CD14-positive monocyte (primary cell): ENCODE results near the gene PHGDH. TPM values are rescaled to one million over a fixed set of nuclear protein-coding genes. Genes with fewer than 3 reads are reported as not detected.

Experiments used
- DNase-seq, 3 donors: peaks; one replicate each; pipeline ENCODE4 v3.0.0-alpha.2; 2011 to 2022
- H2AFZ ChIP-seq: 2 replicates; pipeline ENCODE4 v1.6.0; 2012; ENCODE audit warnings: mild to moderate bottlenecking, low read depth, low read length, inconsistent platforms; ENCODE audit not compliant: insufficient read depth, poor library complexity, severe bottlenecking
- H3K27ac ChIP-seq, 2 donors: 1 replicate in 1 of 2; 2 replicates in 1 of 2; pipeline ENCODE4 v1.5.1; 2012 to 2013; ENCODE audit warnings: low read length in 2 of 2, control low read depth in 1 of 2, inconsistent platforms in 1 of 2, low read depth in 1 of 2, mild to moderate bottlenecking in 1 of 2
- H3K27me3 ChIP-seq, 2 donors: one replicate each; pipeline versions ENCODE4 v1.6.0 to v1.6.1; 2011 to 2013; ENCODE audit warnings: low read length in 2 of 2; ENCODE audit not compliant: control insufficient read depth in 2 of 2, insufficient read depth in 2 of 2
- H3K36me3 ChIP-seq, 2 donors: replicated peaks in 1 of 2; 1 replicate in 1 of 2; 2 replicates in 1 of 2; pipeline versions ENCODE4 v1.5.1 to v1.6.1; 2012 to 2013; ENCODE audit warnings: low read length in 2 of 2, control low read depth in 1 of 2, inconsistent platforms in 1 of 2, mild to moderate bottlenecking in 1 of 2; ENCODE audit not compliant: insufficient read depth in 2 of 2, control insufficient read depth in 1 of 2
- H3K4me1 ChIP-seq, 2 donors: 1 replicate in 1 of 2; 2 replicates in 1 of 2; pipeline versions ENCODE4 v1.5.1 to v1.6.1; 2012 to 2013; ENCODE audit warnings: low read length in 2 of 2, control low read depth in 1 of 2, inconsistent platforms in 1 of 2, mild to moderate bottlenecking in 1 of 2, moderate library complexity in 1 of 2; ENCODE audit not compliant: insufficient read depth in 2 of 2, control insufficient read depth in 1 of 2
- H3K4me2 ChIP-seq: replicated peaks from 2 replicates; pipeline ENCODE3; 2012; ENCODE audit warnings: low read length, moderate library complexity, mild to moderate bottlenecking; ENCODE audit not compliant: poor library complexity, severe bottlenecking; ENCODE audit errors: extremely low read depth
- H3K4me3 ChIP-seq, 3 experiments: fragments of 200-600 bp in 1 of 3; sonication (generic) in 1 of 3; replicated peaks in 1 of 3; 1 replicate in 2 of 3; 2 replicates in 1 of 3; pipeline ENCODE4 v1.5.1; 2011 to 2013; ENCODE audit warnings: low read length in 3 of 3, mild to moderate bottlenecking in 3 of 3, control low read depth in 2 of 3, low read depth in 2 of 3, inconsistent platforms in 1 of 3, moderate library complexity in 1 of 3
- H3K79me2 ChIP-seq: 2 replicates; pipeline ENCODE4 v1.6.0; 2012; ENCODE audit warnings: mild to moderate bottlenecking, control low read depth, inconsistent platforms, low read length, moderate library complexity; ENCODE audit not compliant: insufficient read depth
- H3K9ac ChIP-seq: 2 replicates; pipeline ENCODE4 v1.6.0; 2017; ENCODE audit warnings: low read length, mild to moderate bottlenecking; ENCODE audit not compliant: insufficient read depth, poor library complexity, severe bottlenecking
- H3K9me3 ChIP-seq, 2 donors: replicated peaks in 1 of 2; 1 replicate in 1 of 2; 2 replicates in 1 of 2; pipeline versions ENCODE4 v1.5.1 to v1.6.1; 2012 to 2013; ENCODE audit warnings: low read length in 2 of 2, control low read depth in 1 of 2; ENCODE audit not compliant: control insufficient read depth in 1 of 2, insufficient read depth in 1 of 2
- H4K20me1 ChIP-seq: 2 replicates; pipeline ENCODE4 v1.6.0; 2012; ENCODE audit warnings: mild to moderate bottlenecking, low read length, control low read depth, moderate library complexity; ENCODE audit not compliant: insufficient read depth
- H3K27ac Mint-ChIP-seq, 7 donors: one replicate each; pipeline ENCODE4 v1.8.0; 2020; ENCODE audit warnings: mild to moderate bottlenecking in 7 of 7, mixed read lengths in 7 of 7, moderate library complexity in 6 of 7, inconsistent platforms in 2 of 7
- H3K27me3 Mint-ChIP-seq, 3 donors: one replicate each; pipeline ENCODE4 v1.8.0; 2021 to 2022; ENCODE audit warnings: low read depth in 3 of 3, mild to moderate bottlenecking in 3 of 3, mixed read lengths in 3 of 3, moderate library complexity in 3 of 3, inconsistent platforms in 1 of 3
- H3K36me3 Mint-ChIP-seq, 2 donors: one replicate each; pipeline ENCODE4 v1.8.0; 2020; ENCODE audit warnings: mixed read lengths in 2 of 2, inconsistent platforms in 1 of 2, mild to moderate bottlenecking in 1 of 2
- H3K4me1 Mint-ChIP-seq: one replicate; pipeline ENCODE4 v1.8.0; 2020; ENCODE audit warnings: mild to moderate bottlenecking, mixed read lengths
- H3K4me3 Mint-ChIP-seq, 2 donors: one replicate each; pipeline ENCODE4 v1.8.0; 2020; ENCODE audit warnings: mild to moderate bottlenecking in 2 of 2, mixed read lengths in 2 of 2, moderate library complexity in 1 of 2
- H3K9me3 Mint-ChIP-seq, 7 donors: one replicate each; pipeline ENCODE4 v1.8.0; 2020 to 2022; ENCODE audit warnings: mixed read lengths in 7 of 7, mild to moderate bottlenecking in 6 of 7, moderate library complexity in 6 of 7, inconsistent platforms in 2 of 7
- CTCF ChIP-seq: fragments of 200-600 bp; IDR thresholded peaks from one replicate; pipeline ENCODE4 v1.8.0; 2022; ENCODE audit warnings: antibody characterized with exemption, mild to moderate bottlenecking
- WGBS: methylation state at CpG from one replicate; pipeline ENCODE4 v1.1.5; 2013; ENCODE audit warnings: missing lambda C conversion rate; ENCODE audit not compliant: insufficient coverage; 5-methylcytosine and 5-hydroxymethylcytosine counted together
- intact Hi-C, 2 donors: fragments of 100-400 bp; cut with micrococcal nuclease; formaldehyde crosslinking; loops; one replicate each; pipeline versions ENCODE4 v1.15.0 to v1.15.1; 2023
- polyA plus RNA-seq, 3 donors: library from polyadenylated mRNA; depleted of rRNA in 1 of 3; unstranded in 2 of 3; stranded (reverse) in 1 of 3; fragments of 300-500 nt in 2 of 3; fragments of >200 nt in 1 of 3; fragmentation: Illumina TruSeq in 2 of 3; gene quantifications; 1 replicate in 2 of 3; 2 replicates in 1 of 3; pipeline ENCODE4 v1.2.3, GENCODE V29; 2012 to 2021

The PHGDH gene
- polyA plus RNA-seq, 3 donors = 0.09 to 0.44 (median 0.20) TPM

GRCh38 chr1:119725626-119726025, 13.9 kb downstream of the PHGDH start:
- TF ChIP-seq CTCF = no peak
- H3K36me3 Mint-ChIP-seq = peaks cover 34 to 42% of the 10 kb centered on the region in 2 donors
- H3K4me3 Mint-ChIP-seq = no peak overlapping the region
- Histone ChIP-seq H3K27ac (no peak overlapping the region), H3K9ac (no peak overlapping the region), H3K4me1 (no peaks in the 10 kb centered on the region), H3K79me2 (no peaks in the 10 kb centered on the region), H4K20me1 (no peaks in the 10 kb centered on the region), H3K27me3 (no peaks in the 10 kb centered on the region), H2AFZ (no peak overlapping the region), H3K4me3 (no peak overlapping the region), H3K36me3 (peaks cover 0 to 43% of the 10 kb centered on the region in 2 donors), H3K9me3 (no peaks in the 10 kb centered on the region), H3K4me2 (no peak overlapping the region)
- intact Hi-C loops = no loop called here
- peaks cover 12% of the 10 kb centered on the region for H3K4me1 Mint-ChIP-seq
- H3K27ac Mint-ChIP-seq = peak overlapping the region in 1 of 7 donors; percentile 55
- H3K27me3 Mint-ChIP-seq = peaks cover 0 to 2% (median 1%) of the 10 kb centered on the region in 3 donors
- no peak for DNase-seq
- no peaks in the 10 kb centered on the region for H3K9me3 Mint-ChIP-seq
- 100% methylated on average over 4 of the region's 5 CpGs for WGBS

GRCh38 chr1:119727991-119728390, 16.3 kb downstream of the PHGDH start:
- WGBS = no CpG with 5 or more reads among the region's 1 CpG
- H3K4me1 Mint-ChIP-seq = peaks cover 12% of the 10 kb centered on the region
- no peak overlapping the region for H3K9ac ChIP-seq
- H3K36me3 ChIP-seq = peaks cover 0 to 41% of the 10 kb centered on the region in 2 donors
- intact Hi-C loops = no loop called here
- no peak overlapping the region for H2AFZ ChIP-seq
- TF ChIP-seq CTCF = no peak
- no peaks in the 10 kb centered on the region for H3K4me1 ChIP-seq
- H3K27ac Mint-ChIP-seq = peak overlapping the region in 1 of 7 donors; percentile 34
- no peaks in the 10 kb centered on the region for H4K20me1 ChIP-seq
- H3K27ac ChIP-seq = no peak overlapping the region
- no peaks in the 10 kb centered on the region for H3K27me3 ChIP-seq
- no peak for DNase-seq
- no peaks in the 10 kb centered on the region for H3K9me3 Mint-ChIP-seq
- H3K9me3 ChIP-seq = no peaks in the 10 kb centered on the region
- H3K36me3 Mint-ChIP-seq = peaks cover 22 to 34% of the 10 kb centered on the region in 2 donors
- H3K4me3 Mint-ChIP-seq = no peak overlapping the region
- H3K4me2 ChIP-seq = no peak overlapping the region
- no peaks in the 10 kb centered on the region for H3K79me2 ChIP-seq
- H3K4me3 ChIP-seq = no peak overlapping the region
- H3K27me3 Mint-ChIP-seq = peaks cover 0 to 2% (median 1%) of the 10 kb centered on the region in 3 donors
